Measurements from ENCODE around the gene EVX1. TPM values are rescaled to one million over a fixed set of nuclear protein-coding genes. Genes with fewer than 3 reads are reported as not detected.

The EVX1 gene
- total RNA-seq, 1 donor from 2014 or later, result not detected

GRCh38 chr7:27213433-27214238 is 29.0 kb upstream of the EVX1 start:
- Histone ChIP-seq H3K4me3 (ENCODE audit: low read depth, low read length) (no peak overlapping the region), H3K27me3 (ENCODE audit: control insufficient read depth, insufficient read depth, low read length) (peaks cover 59% of the 10 kb centered on the region), H3K36me3 (ENCODE audit: control insufficient read depth, insufficient read depth, low read length) (no peaks in the 10 kb centered on the region)
- DNase-seq (ENCODE audit: low read depth) (no peak), FAIRE-seq (no peak)
- no peak for TF ChIP-seq CTCF (IDR thresholded peaks at IDR 0.05; ENCODE audit: insufficient read depth, low read length, severe bottlenecking)

GRCh38 chr7:27214239-27214950 is 28.2 kb upstream of the EVX1 start:
- Histone ChIP-seq H3K36me3 (ENCODE audit: control insufficient read depth, insufficient read depth, low read length) (no peaks in the 10 kb centered on the region), H3K4me3 (ENCODE audit: low read depth, low read length) (no peak overlapping the region), H3K27me3 (ENCODE audit: control insufficient read depth, insufficient read depth, low read length) (peaks cover 55% of the 10 kb centered on the region)
- no peak for FAIRE-seq
- TF ChIP-seq CTCF (IDR thresholded peaks at IDR 0.05; ENCODE audit: insufficient read depth, low read length, severe bottlenecking), result no peak
- DNase-seq (ENCODE audit: low read depth), result no peak

- DNase-seq (ENCODE audit: low read depth) (no peak), FAIRE-seq (no peak)
- no peaks in the 10 kb centered on the region for H3K36me3 ChIP-seq (ENCODE audit: control insufficient read depth, insufficient read depth, low read length)
- H3K4me3 ChIP-seq (ENCODE audit: low read depth, low read length), result no peak overlapping the region
- TF ChIP-seq CTCF (IDR thresholded peaks at IDR 0.05; ENCODE audit: insufficient read depth, low read length, severe bottlenecking), result no peak
- peaks cover 52% of the 10 kb centered on the region for H3K27me3 ChIP-seq (ENCODE audit: control insufficient read depth, insufficient read depth, low read length)
Measured at GRCh38 chr7:27215356-27215755, 27.2 kb upstream of the EVX1 start.

GRCh38 chr7:27217951-27218350 is 24.7 kb upstream of the EVX1 start:
- no peak for TF ChIP-seq CTCF (IDR thresholded peaks at IDR 0.05; ENCODE audit: insufficient read depth, low read length, severe bottlenecking)
- no peaks in the 10 kb centered on the region for H3K36me3 ChIP-seq (ENCODE audit: control insufficient read depth, insufficient read depth, low read length)
- H3K4me3 ChIP-seq (ENCODE audit: low read depth, low read length), result no peak overlapping the region
- DNase-seq (ENCODE audit: low read depth) (no peak), FAIRE-seq (no peak)
- H3K27me3 ChIP-seq (ENCODE audit: control insufficient read depth, insufficient read depth, low read length), result peaks cover 39% of the 10 kb centered on the region

GRCh38 chr7:27219821-27220220 is 22.8 kb upstream of the EVX1 start:
- FAIRE-seq, result no peak
- Histone ChIP-seq H3K4me3 (ENCODE audit: low read depth, low read length) (no peak overlapping the region), H3K27me3 (ENCODE audit: control insufficient read depth, insufficient read depth, low read length) (peaks cover 28% of the 10 kb centered on the region), H3K36me3 (ENCODE audit: control insufficient read depth, insufficient read depth, low read length) (no peaks in the 10 kb centered on the region)
- TF ChIP-seq CTCF (IDR thresholded peaks at IDR 0.05; ENCODE audit: insufficient read depth, low read length, severe bottlenecking), result no peak
- DNase-seq (ENCODE audit: low read depth), result no peak
